Stimulated activated CD8-positive, alpha-beta memory T cell treated with anti-CD3 and anti-CD28 coated beads, Interleukin-7, amount 100 ng/mL, for 1 hour (primary cell): ENCODE measurements around the gene ATG3.
"Not testable (repeated sequence)": the region's sequence is repeated elsewhere in the genome, so short reads cannot be mapped to it uniquely, and the experiment has no call there.

Experiments used
- DNase-seq, 2 donors: peaks; one replicate each; pipeline ENCODE4 v3.0.0-alpha.2; 2020; ENCODE audit warnings: low read depth in 2 of 2

The ATG3 gene

DNA sequence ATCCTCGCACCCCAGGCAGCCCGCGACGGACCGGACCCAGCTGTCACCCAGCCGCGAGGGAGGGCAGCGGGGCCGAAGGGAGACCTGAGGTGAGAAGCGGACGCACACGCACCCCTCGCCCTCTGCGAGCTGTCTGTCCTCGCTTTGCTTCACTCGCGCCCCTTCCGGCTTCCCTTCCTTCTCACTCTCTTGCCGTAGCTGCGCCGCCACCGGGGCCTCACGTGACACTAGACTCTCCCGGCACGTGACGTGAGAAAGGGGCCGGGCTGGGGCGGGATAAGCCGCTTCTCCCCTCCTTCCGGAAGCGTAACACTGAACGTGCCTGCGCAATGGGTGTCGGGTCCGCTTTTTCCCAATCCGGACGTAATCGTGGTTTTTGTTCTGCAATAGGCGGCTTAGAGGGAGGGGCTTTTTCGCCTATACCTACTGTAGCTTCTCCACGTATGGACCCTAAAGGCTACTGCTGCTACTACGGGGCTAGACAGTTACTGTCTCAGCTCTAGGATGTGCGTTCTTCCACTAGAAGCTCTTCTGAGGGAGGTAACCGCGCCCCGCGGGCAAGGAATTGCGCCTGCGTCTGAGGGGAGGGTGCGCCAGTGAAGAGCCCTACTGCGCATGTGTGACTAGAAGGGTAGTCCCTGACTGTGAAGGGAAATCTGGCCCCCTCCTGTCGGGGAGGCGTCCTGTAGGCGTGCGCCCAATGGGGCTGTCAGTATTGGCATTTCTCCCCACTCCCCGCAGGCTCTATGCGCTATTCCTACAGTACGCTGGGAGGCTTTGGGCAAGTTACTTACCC lies at the start of gene ATG3, which contains the start of gene SLC35A5:
TSS of gene ATG3 (minus strand) at position 229 of the 796 bp plus-strand sequence. CDS start 434 bp downstream, outside the sequence.
TSS of gene SLC35A5 (plus strand) at position 312 of the 796 bp plus-strand sequence. CDS start 1,359 bp downstream, outside the sequence.
- peak; percentile 98 to 99 for DNase-seq

DNA sequence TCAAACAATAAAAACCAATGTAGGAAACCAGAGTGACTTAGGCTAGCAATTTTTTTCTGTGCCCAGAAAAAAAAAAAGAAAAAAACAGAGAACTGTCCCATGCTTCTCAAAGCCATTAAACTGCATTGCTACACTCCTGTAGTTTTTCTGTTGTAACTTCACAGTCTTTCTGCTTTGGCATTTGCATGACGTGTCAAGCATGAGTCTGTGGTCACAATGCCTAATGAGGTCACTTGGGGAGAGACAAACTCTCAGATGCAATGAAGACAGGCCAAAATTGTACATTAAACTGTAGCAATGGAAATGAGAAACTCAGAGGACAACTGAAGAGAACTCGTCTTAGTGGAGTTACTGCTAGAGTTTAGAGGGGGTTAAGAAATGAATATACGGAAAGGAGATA lies 48.4 kb upstream of the ATG3 start:
- no peak for DNase-seq

DNA sequence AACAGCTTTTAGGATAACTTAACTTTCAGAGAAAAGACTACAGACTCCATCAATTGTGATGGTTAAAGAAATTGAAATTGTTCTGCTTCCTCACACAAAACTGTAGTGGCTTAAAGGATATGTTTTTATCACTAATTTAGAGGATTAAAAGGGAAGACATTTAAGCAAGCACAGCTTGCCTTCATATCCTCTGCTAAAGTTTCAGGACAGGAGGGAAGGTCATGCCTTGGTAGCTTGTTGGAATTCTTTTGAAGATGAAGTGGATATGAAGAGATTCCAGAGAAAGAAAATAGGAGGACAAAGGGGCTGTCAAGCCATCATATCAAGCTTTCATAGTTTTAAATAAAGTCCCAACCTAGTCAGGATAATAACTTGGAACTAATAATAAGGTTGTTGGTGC lies 46.1 kb upstream of the ATG3 start:
- DNase-seq = no peak

DNA sequence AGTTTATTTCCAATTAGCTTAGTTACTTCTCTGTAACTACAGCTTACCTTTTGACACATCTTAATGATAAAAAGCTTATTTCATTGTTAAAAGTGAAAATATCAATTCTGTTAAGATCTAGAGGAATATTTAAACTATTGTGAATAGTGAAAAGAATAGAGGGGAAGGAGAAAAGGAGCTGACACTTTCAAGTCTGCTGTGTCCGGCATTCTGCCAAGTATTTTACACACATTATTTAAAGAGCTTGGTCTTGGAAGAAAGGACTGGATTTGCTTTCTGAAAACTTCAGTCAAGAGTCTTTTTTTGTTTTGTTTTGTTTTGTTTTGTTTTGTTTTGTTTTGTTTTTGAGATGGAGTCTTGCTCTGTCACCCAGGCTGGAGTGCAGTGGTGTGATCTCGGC lies 44.3 kb upstream of the ATG3 start:
- DNase-seq = no peak

DNA sequence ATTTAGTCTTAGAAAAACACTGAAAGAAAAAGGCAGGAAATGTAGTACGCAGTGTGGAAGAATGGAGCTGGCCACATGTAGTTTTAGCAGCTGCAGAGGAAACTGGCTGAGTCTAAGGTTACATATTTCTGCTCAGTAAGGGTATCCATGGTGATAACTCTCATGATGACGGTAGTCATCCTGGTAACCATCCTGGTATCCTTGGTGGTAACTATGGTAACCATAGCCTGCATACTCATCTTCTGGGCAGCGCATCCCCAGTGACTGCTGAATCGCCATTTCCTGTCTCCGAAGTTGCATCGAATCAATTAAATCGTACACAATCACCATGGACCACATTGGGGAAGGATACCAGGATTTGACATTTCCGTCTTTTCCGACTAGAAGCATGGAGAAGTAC lies 43.5 kb upstream of the ATG3 start:
- no peak for DNase-seq

DNA sequence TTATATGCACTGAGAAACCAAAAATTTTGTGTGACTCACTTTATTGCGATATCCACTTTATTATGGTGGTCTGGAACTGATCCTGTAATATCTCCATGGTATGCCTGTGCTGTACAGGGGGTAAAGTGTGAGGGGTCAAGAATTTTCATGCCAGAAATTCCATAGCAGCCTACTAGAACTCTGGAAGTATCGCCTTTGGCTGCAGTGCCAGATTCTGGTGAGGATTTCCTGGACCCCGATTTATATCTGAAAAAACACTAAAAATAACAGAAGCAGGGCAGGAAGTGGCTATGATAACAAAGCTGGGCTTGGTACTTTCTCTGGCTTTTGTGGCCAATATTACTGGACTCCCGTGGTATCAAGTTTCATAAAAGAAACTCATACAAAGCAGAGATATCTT lies 42.8 kb upstream of the ATG3 start:
- no peak for DNase-seq

DNA sequence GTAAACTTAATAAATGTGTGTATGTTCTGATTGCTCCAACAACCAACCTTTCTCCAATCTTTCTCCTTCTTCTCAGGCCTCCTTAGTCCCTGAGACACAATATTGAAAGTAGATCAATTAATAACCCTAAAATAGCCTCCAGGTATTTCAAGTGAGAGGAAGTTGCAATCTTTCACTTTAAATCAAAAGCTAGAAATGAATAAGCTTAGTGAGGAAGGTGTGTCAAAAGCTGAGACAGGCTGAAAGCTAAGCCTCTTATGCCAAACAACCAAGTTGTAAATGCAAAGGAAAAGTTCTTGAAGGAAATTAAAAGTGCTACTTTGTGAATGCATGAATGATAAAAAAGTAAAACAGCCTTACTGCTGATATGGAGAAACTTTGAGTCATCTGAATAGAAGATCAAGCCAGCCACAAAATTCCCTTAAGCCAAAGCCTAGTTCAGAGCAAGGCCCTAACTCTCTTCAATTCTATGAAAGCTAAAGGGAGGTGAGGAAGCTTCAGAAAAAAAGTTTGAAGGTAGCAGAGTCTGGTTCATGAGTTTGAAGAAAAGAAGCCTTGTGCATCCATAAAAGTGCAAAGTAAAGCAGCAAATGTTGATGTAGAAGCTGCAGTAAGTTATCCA lies 40.6 kb upstream of the ATG3 start:
- no peak for DNase-seq

DNA sequence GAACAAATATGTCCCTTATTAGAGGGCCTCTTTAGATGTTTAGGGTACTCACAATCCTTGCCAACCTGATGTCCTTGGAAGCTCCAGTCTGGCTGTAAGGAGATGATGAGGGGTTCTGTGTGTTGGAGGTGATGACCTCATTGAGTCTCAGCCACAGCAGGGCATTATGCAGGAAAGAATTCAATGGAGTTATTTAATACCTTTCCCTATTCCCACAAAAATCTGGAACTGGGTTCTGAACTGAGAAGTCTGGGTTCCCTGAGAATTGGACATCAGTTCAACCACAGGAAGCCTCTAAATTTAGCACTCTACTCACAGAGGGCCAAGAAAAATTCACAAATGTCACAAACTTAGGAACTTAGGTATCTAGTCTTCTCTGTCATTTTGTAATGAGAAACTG lies 37.0 kb upstream of the ATG3 start:
- DNase-seq = no peak

DNA sequence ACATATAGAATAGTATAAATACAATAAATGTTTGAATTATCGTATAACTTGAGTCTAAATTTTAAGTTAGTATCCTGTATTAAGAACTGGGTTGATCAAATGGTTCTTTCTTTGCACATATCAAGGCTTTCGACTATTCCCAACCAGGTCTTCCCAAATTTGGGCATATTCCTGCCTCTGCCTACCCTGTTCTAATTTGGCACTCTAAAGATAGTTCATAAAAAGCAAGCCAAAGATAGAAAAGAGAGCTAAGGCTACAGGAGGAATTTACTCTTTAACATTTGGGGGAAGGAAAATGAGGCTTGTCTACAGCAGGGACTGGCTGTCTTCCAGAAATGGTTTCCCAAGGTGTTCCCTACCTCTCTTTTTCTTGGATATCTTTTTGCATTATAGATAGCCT lies 36.2 kb upstream of the ATG3 start:
- DNase-seq = no peak

DNA sequence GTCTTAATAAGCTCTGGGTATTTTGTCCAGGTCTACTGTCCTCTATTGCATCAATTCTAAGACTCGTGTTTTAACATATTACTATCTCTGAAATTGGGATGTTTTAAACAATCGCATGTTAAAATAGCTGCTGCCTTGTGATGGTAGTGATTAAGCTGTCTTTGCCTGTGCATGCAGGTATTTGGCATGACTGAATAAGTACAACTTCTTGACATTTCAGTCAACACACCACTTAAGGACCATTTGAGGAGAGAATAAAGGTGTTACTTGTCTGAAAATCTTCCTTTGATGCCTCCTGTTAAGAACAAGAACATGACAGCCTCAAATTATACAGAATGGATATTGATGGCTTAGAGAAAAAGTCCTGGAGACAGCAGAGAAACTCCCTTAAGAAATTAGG lies 33.1 kb upstream of the ATG3 start:
- DNase-seq = no peak

DNA sequence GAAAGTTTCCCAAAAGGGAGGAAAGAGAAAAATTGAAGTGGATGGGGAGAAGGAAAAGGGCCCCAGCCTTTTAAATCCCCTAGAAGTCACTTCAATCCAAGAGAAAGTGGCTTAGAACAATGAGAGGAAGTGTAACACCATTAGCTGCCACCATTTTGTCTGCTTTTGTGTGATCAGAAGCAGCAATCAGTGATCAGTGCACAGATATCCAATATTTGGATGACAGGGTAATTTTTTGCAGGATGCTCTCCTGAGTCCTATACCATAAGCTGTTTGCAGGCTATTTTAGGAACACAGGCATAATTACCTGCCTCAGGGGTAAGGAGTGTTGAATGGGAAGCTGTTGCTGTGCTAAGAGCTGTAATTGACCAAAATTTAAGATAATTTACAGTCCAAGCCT lies 31.5 kb upstream of the ATG3 start:
- no peak for DNase-seq

DNA sequence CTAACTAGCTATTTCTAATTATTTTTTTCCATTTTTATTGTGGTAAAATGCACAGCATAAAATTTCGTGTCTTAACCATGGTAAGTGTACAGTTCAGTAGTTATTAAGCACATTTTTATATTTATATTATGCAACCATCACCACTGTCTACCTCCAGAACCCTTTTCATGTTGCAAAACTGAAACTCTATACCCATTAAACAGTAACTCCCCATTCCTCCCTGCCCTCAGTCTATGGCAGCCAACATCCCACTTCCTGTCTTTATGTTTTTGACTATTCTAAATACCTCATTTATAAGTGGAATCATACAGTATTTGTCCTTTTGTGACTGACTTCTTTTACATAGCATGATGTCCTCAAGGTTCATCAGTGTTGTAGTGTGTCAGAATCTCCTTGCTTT lies 25.6 kb upstream of the ATG3 start:
- DNase-seq = no peak

DNA sequence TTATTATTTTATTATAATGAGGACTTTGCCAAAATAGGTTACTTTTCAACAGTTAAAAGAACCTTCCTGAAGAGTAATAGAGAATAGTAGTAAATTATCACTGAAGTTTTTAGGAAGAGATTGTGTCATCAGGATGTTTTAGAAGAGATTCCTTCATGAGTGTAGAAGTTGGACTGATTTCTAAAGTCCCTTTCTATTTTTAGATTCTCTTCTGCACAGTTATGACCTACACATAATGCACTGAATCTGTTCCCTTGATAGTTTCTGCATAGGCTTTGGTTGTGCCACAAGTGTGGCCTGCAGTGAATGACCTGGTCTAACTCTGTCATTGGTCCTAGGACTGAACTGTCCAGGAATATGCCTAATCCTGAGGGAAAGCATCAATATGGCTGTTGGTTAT lies 24.0 kb upstream of the ATG3 start:
- no peak for DNase-seq

DNA sequence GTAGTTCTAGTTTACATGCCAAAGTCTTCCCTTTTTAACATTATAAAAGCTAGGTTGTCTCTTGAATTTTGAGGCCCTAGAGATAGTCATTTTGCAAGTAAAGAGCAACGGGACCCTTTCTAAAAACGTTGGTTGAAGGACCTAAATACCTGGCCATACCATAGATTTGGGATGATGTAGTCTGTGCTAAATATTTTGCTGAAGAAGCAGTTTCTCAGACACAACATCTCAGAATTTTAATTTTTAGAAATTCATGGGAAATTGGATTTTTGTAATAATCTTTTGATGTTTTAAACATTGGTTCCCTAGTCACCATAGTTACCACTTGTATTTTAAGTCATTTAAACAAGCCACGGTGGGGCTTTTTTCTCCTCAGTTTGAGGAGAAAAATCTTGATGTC lies 21.3 kb upstream of the ATG3 start:
- no peak for DNase-seq

DNA sequence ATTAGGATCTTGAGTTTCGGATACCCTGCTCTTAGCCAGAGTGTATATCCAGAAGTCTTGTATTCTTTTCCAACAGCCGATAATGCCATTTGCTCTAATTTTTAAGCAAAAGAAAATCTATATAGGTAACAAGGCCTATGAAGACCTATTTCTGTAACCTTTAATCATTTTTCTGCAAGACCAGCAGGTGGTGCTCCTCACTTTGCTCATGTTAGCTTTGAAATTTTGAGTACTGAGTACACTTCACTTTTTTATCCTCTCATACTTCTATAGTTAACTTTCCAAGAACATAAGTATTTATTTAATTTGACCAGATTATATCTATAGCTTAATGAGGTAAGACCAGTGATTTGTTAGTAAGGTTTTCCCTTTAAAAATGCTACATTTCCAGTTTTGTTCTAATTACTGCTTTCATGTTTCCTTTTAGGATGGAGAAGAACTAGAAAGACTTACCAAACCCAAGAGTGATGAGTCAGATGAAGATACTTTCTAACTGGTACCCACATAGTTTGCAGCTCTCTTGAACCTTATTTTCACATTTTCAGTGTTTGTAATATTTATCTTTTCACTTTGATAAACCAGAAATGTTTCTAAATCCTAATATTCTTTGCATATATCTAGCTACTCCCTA lies 20.6 kb upstream of the ATG3 start:
- no peak for DNase-seq

DNA sequence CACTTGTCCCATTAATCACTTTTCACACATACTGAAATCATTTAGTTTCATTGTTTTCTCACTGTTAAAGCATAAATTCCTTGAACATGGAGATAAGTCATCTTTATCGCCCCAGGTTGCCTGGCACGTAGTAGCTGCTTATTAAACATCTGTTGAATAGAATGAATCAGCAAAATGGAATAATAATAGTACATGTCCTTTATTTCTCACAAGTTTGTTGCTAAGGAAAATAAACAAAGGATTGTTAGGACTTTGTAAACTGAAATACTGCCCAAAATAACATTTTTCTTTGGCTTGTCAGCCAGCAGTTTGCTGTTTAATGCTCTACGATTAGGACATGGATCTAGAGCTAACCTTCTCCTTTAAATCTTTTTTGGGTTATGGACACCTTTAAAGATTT lies 17.9 kb upstream of the ATG3 start:
- no peak for DNase-seq

DNA sequence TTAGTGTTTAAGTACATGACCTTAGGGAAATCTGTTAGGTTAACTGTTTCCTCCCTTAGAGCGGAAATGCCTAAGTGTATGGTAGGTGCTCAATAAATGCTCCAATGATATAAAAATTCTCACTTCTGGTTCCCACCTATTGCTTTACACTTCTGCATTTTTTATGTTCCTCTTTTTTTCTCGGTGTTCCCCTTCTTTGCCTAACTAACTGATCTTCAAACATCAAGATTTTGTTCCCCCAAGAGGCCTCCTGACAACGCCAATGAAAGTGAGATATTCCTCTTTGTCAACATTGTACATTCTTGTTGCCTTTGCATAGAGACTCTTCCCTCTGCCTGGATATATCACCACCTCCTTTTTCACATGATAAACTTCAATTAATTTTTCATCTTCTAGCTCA lies 17.5 kb upstream of the ATG3 start:
- no peak for DNase-seq

DNA sequence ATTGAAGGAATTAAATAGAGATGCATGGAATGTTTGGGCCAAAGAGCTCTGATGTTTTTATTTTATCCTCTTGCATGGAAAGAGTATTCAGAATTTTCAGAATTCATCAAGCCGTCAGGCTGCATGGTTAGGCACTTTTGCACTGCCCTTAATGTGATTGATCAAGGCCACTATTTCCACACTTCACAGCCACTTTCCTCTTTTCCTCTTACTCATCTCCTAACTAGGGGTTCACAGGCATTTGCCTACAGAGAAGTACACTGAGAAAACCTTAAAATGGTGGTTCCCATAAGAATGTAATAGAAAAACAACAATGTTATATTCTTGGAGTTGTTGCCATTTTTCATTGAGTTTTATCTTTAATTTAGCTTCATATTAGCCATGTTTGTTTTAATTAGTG lies 10.9 kb upstream of the ATG3 start:
- no peak for DNase-seq

DNA sequence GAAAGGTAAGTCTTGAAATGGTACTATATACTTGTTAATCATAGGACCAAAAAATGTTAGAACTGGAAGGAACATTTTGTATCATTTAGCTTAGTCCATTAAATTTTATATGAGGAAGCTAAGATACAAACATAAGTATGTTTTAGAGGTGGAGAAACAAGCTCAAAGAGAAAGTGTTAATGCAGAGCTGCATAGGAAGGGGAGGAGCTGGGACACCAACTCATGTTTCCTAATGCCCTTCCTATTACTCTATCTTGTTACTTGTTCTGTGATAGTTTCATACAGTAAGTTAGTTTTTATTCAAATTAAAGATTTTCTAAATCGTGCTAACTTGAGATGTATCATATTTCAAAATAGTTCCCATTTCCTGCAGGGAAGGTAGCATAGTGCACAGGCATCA lies 7.5 kb upstream of the ATG3 start:
- DNase-seq = no peak

DNA sequence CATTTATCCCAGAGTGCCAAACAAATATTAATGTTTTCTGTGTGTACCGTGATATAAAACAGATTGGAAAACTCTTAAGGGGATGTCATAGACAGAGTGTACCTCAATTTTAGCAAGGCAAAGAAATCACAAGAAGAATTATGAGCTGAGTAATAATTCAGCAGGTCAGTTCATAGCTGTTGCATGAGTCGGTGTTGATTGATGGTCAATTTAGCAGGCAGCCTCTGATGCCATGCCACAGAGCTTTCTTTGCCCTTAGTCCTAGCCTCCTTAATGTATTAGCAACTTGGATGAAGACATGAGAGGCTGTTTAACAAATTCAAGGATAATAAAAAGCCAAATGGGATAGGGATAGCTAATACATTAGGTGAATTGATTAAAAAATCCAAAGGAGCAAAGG lies 6.9 kb upstream of the ATG3 start:
- DNase-seq = no peak

DNA sequence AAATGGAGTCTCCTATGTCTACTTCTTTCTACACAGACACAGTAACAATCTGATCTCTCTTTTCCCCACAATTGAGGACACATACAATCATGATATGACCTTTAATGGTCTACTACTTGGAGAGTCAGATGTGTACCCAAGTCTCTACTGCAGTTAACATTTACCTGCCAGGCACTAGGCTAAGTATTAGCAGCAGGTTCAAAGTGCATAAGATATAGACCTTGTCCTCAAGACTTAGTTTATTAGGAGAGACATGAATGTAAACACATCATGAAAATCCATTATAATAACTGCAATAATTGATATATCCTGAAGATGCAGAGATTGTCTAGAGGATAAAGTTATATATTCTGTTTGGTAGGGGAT lies 3.2 kb upstream of the ATG3 start:
- DNase-seq = no peak

DNA sequence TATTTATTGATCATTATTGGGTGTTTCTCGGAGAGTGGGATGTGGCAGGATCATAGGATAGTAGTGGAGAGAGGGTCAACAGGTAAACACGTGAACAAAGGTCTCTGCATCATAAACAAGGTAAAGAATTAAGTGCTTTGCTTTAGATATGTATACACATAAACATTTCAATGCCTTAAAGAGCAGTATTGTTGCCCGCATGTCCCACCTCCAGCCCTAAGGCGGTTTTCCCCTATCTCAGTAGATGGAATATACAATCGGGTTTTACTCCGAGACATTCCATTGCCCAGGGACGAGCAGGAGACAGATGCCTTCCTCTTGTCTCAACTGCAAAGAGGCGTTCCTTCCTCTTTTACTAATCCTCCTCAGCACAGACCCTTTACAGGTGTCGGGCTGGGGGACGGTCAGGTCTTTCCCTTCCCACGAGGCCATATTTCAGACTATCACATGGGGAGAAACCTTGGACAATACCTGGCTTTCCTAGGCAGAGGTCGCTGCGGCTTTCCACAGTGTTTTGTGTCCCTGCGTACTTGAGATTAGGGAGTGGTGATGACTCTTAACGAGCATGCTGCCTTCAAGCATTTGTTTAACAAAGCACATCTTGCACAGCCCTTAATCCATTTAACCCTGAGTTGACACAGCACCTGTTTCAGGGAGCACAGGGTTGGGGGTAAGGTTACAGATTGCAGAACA lies 2.6 kb upstream of the ATG3 start:
- not testable (repeated sequence) for DNase-seq

DNA sequence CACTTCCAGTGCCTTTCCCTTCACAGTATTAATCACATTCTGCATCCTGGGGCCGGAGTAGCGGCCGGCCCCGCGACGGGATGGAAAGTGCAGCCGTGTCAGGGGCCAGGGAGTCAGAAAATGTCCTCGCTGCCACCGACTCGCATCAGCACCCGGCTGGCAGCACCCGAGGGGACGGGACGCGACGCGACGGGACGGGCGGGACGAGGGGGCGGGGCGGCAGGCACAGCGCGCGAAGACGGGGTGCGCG lies 353 bp downstream of the ATG3 start:
- DNase-seq = no peak
